CD8-positive, alpha-beta memory T cell (primary cell): Measurements from ENCODE around the gene NR5A1. TPM values are rescaled to one million over a fixed set of nuclear protein-coding genes. Genes with fewer than 3 reads are reported as not detected.

Experiments
- polyA plus RNA-seq: library from polyadenylated mRNA; unstranded; fragments of 300-500 nt; fragmentation: Illumina TruSeq; gene quantifications from one replicate; pipeline ENCODE4 v1.2.3, GENCODE V29; 2021
- total RNA-seq, 2 experiments: library from RNA; stranded (reverse); gene quantifications; one replicate each; pipeline ENCODE4 v1.2.3, GENCODE V29; 2021

Gene NR5A1
- total and polyA plus RNA-seq, 3 experiments from 2014 or later = not detected

Other genes starting within 250 kb of the NR5A1 start
- 10 to 100 TPM; 63.0 to 66.0 TPM for gene NEK6, start 249.4 kb downstream of the NR5A1 start, total RNA-seq
- gene NEK6, start 249.4 kb downstream of the NR5A1 start, polyA plus RNA-seq = 9.5 TPM
- 100 to 1,000 TPM; 215 TPM for gene PSMB7, start 92.0 kb downstream of the NR5A1 start, total RNA-seq
- gene PSMB7, start 92.0 kb downstream of the NR5A1 start, polyA plus RNA-seq = 161 TPM
- gene ADGRD2, start 56.9 kb downstream of the NR5A1 start, total RNA-seq = not detected
- not detected for gene ADGRD2, start 56.9 kb downstream of the NR5A1 start, polyA plus RNA-seq